NCI-H510A treated with DMSO at 0.1 percent for 48 hours (cell line): Measurements from ENCODE around the gene ZBTB20.

Source experiments
- DNase-seq: peaks from one replicate; lab custom pipeline; 2025; lab: John Stamatoyannopoulos, UW

The ZBTB20 gene

GRCh38 chr3:114406286-114406685, 740.8 kb downstream of the ZBTB20 start:
- no peak for DNase-seq

- no peak for DNase-seq
Measured at GRCh38 chr3:114405202-114405990, 741.7 kb downstream of the ZBTB20 start.

- DNase-seq = no peak
Measured at GRCh38 chr3:114404590-114404989, 742.5 kb downstream of the ZBTB20 start.

GRCh38 chr3:114402838-114403237, 744.2 kb downstream of the ZBTB20 start:
- DNase-seq = no peak

- no peak for DNase-seq
Measured at GRCh38 chr3:114401346-114401745, 745.7 kb downstream of the ZBTB20 start.

- DNase-seq = no peak
Measured at GRCh38 chr3:114400371-114400770, 746.7 kb downstream of the ZBTB20 start.

- no peak for DNase-seq
Measured at GRCh38 chr3:114394551-114394950, 752.5 kb downstream of the ZBTB20 start.

- no peak for DNase-seq
Measured at GRCh38 chr3:114393367-114394072, 753.6 kb downstream of the ZBTB20 start.

- DNase-seq = no peak
Measured at GRCh38 chr3:114392831-114393230, 754.3 kb downstream of the ZBTB20 start.

GRCh38 chr3:114389156-114389555, 757.9 kb downstream of the ZBTB20 start:
- DNase-seq = no peak

GRCh38 chr3:114384558-114384903, 762.6 kb downstream of the ZBTB20 start:
- no peak for DNase-seq

- peak; percentile 38 for DNase-seq
Measured at GRCh38 chr3:114383875-114384557, 763.1 kb downstream of the ZBTB20 start.

- no peak for DNase-seq
Measured at GRCh38 chr3:114380233-114380651, 766.8 kb downstream of the ZBTB20 start.

- DNase-seq = no peak
Measured at GRCh38 chr3:114379266-114379665, 767.8 kb downstream of the ZBTB20 start.

- no peak for DNase-seq
Measured at GRCh38 chr3:114378760-114379159, 768.3 kb downstream of the ZBTB20 start.

GRCh38 chr3:114377426-114377825, 769.7 kb downstream of the ZBTB20 start:
- DNase-seq = no peak

- no peak for DNase-seq
Measured at GRCh38 chr3:114376516-114377185, 770.4 kb downstream of the ZBTB20 start.

GRCh38 chr3:114375608-114376421, 771.3 kb downstream of the ZBTB20 start:
- DNase-seq = no peak

GRCh38 chr3:114374433-114374990, 772.6 kb downstream of the ZBTB20 start:
- DNase-seq = no peak

GRCh38 chr3:114370537-114371174, 776.4 kb downstream of the ZBTB20 start:
- no peak for DNase-seq

- DNase-seq = no peak
Measured at GRCh38 chr3:114365909-114366308, 781.2 kb downstream of the ZBTB20 start.
